Cerebellar cortex (tissue), 1 donor: ENCODE measurements around the gene TUBB6.

Experiments
- DNase-seq: peaks from one replicate; pipeline ENCODE4 v3.0.0-alpha.2; 2015; ENCODE audit warnings: low spot score

TUBB6 gene

GRCh38 chr18:12314591-12315305, 6.7 kb downstream of the TUBB6 start:
- no peak for DNase-seq

DNA sequence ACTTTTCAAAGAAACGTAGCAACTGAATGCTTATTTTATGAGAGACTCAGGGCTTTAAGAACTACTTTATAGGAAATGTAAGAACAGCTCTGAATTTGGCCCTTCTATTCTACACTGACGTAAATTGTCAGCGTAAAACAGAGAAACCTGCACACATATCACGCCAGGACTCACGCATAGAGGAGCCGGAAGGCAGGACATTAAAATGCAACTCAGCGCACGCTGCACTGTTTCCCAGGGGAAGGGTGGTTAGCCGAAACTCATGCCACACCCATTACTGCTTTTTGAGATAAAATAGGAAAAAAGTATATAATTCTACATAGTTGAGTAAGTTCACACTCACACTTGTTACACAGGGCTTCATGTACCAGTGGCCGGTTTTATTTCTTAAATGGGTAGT, 7.4 kb downstream of the TUBB6 start:
- no peak for DNase-seq

DNA sequence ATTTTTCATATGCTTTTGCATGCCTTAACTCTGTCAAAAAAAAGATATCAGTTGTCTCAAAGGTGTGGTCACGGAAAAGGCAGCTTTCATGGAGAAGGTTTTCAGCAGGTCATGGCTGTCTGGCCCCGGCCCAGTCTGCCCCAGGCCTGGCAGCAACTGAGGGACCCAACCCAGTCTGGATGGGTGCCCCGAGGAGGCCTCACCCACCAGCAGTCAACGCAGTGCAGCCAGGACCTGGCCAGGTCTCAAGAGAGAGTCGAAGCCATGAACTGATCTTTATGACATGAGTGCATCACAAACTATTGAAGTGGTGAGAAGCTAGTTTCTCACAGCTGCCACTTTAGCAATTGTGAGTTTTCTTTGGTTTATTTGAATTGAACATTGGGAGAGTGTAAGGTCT, 7.9 kb downstream of the TUBB6 start:
- DNase-seq: no peak

DNA sequence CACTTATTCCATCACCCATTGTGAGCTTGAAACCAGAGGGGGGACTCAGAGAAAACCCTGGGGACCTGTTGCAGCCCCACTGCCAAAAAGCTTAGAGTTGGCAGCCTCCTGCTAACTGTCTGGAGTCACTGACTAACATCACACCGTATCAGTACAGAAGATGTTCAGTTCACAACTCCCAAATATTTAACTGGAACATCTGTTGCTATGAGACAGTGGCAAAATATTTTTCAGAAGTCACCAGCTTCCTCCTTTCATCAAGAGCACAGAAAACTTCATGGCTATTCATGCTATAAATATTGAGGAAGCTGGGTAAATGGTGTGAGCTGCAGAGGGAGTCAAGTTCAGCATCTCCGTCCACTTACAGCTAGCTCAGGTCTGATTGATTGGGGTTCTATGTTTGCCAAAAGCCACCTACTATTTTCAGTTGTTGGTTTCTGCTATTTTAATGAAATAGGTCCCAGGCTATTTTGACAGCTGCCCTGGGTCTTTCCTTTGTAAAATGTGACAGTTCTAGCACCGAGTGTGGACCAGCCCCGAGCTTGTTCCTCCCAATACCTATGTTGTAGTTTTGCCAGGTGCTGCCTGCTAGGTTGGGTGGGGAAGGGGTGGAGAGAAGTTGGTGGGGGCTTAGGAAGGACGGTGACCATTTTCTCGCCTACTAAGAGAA, 9.8 kb downstream of the TUBB6 start:
- DNase-seq: no peak

DNA sequence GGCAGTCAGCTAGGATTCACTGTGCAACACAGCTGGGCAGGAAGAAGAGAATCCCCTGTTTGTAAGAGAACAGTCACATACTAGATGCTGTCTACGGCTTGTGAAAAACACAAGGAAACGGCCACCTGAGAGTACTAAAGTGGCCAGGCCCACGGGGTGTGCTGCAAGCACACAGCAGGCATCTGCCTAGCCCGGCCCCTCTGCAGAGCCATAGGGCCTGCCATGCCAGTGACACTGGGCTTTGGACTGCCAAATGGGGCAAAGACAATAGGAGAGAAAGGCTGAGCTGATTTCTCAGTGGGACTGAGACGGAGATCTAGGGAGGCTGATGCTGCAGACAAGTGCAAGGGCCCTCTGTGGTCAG, 10.3 kb downstream of the TUBB6 start:
- DNase-seq: no peak

DNA sequence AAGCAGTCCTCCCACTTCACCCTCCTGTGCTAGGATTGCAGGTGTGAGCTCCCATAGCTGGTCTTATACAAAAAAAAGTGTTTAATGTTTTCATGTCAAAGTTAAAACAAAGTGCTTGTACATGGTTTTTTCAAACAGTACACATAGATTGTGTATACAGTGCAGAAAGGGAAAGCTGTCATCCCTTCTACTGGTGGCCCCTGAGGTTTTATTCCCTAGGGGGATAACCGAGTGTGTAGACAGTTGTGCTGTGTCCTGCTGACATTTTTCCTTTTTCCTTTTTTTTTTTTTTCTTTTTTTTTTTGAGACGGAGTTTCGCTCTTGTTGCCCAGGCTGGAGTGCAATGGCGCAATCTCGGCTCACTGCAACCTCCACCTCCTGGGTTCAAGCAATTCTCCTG, 10.8 kb downstream of the TUBB6 start:
- DNase-seq: no peak

- no peak for DNase-seq
Observed at GRCh38 chr18:12321333-12321732, 13.3 kb downstream of the TUBB6 start.

- no peak for DNase-seq
Observed at GRCh38 chr18:12324991-12325725, 17.1 kb downstream of the TUBB6 start.

DNA sequence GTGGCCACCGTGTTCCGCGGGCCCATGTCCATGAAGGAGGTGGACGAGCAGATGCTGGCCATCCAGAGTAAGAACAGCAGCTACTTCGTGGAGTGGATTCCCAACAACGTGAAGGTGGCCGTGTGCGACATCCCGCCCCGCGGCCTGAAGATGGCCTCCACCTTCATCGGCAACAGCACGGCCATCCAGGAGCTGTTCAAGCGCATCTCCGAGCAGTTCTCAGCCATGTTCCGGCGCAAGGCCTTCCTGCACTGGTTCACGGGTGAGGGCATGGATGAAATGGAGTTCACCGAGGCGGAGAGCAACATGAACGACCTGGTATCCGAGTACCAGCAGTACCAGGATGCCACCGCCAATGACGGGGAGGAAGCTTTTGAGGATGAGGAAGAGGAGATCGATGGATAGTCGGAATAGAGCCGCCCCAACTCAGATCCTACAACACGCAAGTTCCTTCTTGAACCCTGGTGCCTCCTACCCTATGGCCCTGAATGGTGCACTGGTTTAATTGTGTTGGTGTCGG, 17.7 kb downstream of the TUBB6 start:
- no peak for DNase-seq

GRCh38 chr18:12326711-12327460, 18.8 kb downstream of the TUBB6 start:
- DNase-seq: no peak

DNA sequence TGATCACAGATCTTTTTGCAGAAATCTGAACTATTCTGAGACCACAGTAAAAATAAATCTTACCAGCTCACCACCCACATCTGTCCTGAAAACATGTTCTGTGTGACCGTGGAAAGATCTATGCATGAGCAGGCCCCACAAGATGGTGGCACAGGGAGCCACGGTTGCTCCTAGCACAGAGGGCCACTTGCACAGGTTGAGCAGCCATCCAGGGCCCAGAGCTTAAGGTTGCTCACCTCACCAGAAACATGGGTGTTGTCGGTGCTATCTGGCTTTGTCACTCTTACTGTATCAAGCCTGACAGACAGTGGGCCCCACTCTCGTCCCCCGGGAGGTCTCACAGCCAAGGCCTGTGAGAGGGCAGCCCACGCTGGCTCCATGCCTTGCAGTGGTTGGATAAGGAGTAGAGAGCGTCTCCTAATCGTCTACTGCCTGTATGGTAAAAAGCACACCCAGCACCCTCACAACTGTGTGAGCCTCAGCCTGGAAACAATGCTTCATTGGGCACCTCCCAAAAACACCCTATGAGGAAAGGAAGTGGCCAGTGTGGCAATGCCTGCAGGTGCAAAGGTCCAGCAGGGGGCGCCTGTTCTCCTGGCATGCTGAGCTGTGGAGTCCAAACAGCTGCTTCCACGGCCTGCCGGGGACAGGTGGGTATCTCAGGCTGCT, 19.6 kb downstream of the TUBB6 start:
- DNase-seq: peak; percentile 69

DNA sequence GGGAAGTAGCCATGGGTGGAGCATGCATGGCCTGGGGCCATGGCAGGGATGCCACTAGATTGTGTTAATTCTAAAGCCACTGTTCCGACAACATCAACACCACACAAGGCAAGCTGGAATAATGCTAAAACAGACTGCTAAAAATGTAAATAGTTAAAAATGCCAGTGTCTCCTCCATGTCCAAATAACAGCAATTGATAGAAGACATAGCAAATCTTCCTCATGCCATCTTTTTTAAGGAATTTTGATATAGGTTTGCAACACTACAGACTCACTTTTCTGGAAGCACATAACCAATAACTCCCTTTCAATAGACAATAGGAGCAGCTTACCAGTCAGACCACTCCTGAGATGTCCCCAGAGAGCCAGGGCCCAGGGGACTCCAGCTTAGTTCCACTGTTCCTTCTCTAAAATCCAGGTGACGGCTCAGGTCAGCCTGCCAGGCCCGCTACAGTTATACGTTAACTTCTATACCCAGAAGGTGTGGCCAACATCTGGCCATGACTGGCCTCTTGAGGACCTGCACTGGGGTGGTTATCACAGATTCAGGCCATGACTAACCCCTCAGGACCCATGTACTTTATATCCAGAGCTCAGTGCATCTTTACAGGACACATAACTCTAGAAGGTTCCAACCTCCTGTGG, 20.3 kb downstream of the TUBB6 start:
- DNase-seq: no peak

- no peak for DNase-seq
Observed at GRCh38 chr18:12329125-12329698, 21.2 kb downstream of the TUBB6 start.

GRCh38 chr18:12330766-12331165, 22.7 kb downstream of the TUBB6 start:
- DNase-seq: no peak

- no peak for DNase-seq
Observed at GRCh38 chr18:12333506-12334290, 25.7 kb downstream of the TUBB6 start.

- peak; percentile 35 for DNase-seq
Observed at GRCh38 chr18:12334366-12334808, 26.3 kb downstream of the TUBB6 start.

- no peak for DNase-seq
Observed at GRCh38 chr18:12334863-12335262, 26.8 kb downstream of the TUBB6 start.

- no peak for DNase-seq
Observed at GRCh38 chr18:12335503-12335902, 27.5 kb downstream of the TUBB6 start.

GRCh38 chr18:12336171-12336613, 28.2 kb downstream of the TUBB6 start:
- DNase-seq: no peak

GRCh38 chr18:12336887-12337286, 28.8 kb downstream of the TUBB6 start:
- no peak for DNase-seq
